Uterus (tissue), 4 donors: ENCODE data around the gene GNAO1. TPM values are rescaled to one million over a fixed set of nuclear protein-coding genes. Genes with fewer than 3 reads are reported as not detected.
A peak's percentile ranks its signal among the peaks of the same experiment; 100 is the strongest.

Experiments used
- DNase-seq, 2 donors: peaks; one replicate each; pipeline ENCODE4 v3.0.0-alpha.2; 2019 to 2020
- H3K27ac ChIP-seq, 2 donors: fragments of 200-600 bp; sonication (generic); 1 replicate in 1 of 2; 2 replicates in 1 of 2; pipeline ENCODE4 v1.5.1; 2016 to 2018
- H3K27me3 ChIP-seq, 2 donors: fragments of 200-600 bp; sonication (generic); one replicate each; pipeline ENCODE4 v1.5.1; 2018 to 2019; ENCODE audit warnings: control low read depth in 1 of 2
- H3K36me3 ChIP-seq, 2 donors: fragments of 200-600 bp; sonication (generic); one replicate each; pipeline ENCODE4 v1.5.1; 2019; ENCODE audit warnings: control low read depth in 1 of 2
- H3K4me1 ChIP-seq, 2 donors: fragments of 200-600 bp; sonication (generic); one replicate each; pipeline ENCODE4 v1.5.1; 2018 to 2019; ENCODE audit warnings: control low read depth in 1 of 2
- H3K4me3 ChIP-seq, 2 donors: fragments of 200-600 bp; sonication (generic); 1 replicate in 1 of 2; 2 replicates in 1 of 2; pipeline ENCODE4 v1.5.1; 2018 to 2019; ENCODE audit warnings: mild to moderate bottlenecking in 1 of 2
- H3K9me3 ChIP-seq, 2 donors: fragments of 200-600 bp; sonication (generic); one replicate each; pipeline ENCODE4 v1.5.1; 2019; ENCODE audit warnings: control low read depth in 1 of 2
- CTCF ChIP-seq, 4 experiments: fragments of 200-600 bp in 2 of 4; fragments of 450-650 bp in 2 of 4; sonication (generic) in 2 of 4; IDR thresholded peaks; one replicate each; pipeline ENCODE4 v1.5.1; 2016 to 2019; ENCODE audit warnings: antibody characterized with exemption in 4 of 4, mild to moderate bottlenecking in 2 of 4, moderate library complexity in 1 of 4
- POLR2A ChIP-seq, 2 donors: fragments of 450-650 bp; IDR thresholded peaks; one replicate each; pipeline ENCODE4 v1.6.1; 2016; ENCODE audit warnings: antibody characterized with exemption in 2 of 2, mild to moderate bottlenecking in 1 of 2, moderate library complexity in 1 of 2
- intact Hi-C: fragments of 100-400 bp; cut with DNase I; formaldehyde crosslinking; loops from one replicate; pipeline ENCODE4 v1.15.1; 2023; ENCODE audit warnings: low total_unique reads
- total RNA-seq, 4 donors: library from RNA; depleted of rRNA in 3 of 4; stranded (reverse); fragments of >200 nt in 3 of 4; gene quantifications; one replicate each; pipeline versions ENCODE4 v1.1.0 to v1.2.4, GENCODE V29; 2014 to 2023
- donor health status: DM: yes; HTN: yes; CAD: no.

Gene GNAO1
- total RNA-seq, 4 donors from 2014 or later = 0.26 to 7.2 (median 1.6) TPM; not detected in 1

GRCh38 chr16:56288019-56288418 lies 96.7 kb downstream of the GNAO1 start:
- no peak for TF ChIP-seq POLR2A (IDR thresholded peaks at IDR 0.05)
- no peak for TF ChIP-seq CTCF (IDR thresholded peaks at IDR 0.05)
- Histone ChIP-seq H3K36me3 (no peaks in the 10 kb centered on the region), H3K4me3 (no peak overlapping the region), H3K27me3 (no peaks in the 10 kb centered on the region), H3K9me3 (no peaks in the 10 kb centered on the region), H3K4me1 (no peaks in the 10 kb centered on the region), H3K27ac (no peak overlapping the region)
- no peak for DNase-seq
- intact Hi-C loops = no loop called here

- no peak overlapping the region for H3K27ac ChIP-seq
- H3K4me3 ChIP-seq = no peak overlapping the region
- H3K9me3 ChIP-seq = no peaks in the 10 kb centered on the region
- no peaks in the 10 kb centered on the region for H3K36me3 ChIP-seq
- intact Hi-C loops = no loop called here
- H3K27me3 ChIP-seq = no peaks in the 10 kb centered on the region
- TF ChIP-seq CTCF (IDR thresholded peaks at IDR 0.05) (no peak), POLR2A (IDR thresholded peaks at IDR 0.05) (no peak)
- no peaks in the 10 kb centered on the region for H3K4me1 ChIP-seq
- DNase-seq = no peak
Observed at GRCh38 chr16:56289416-56289815, 98.1 kb downstream of the GNAO1 start.

GRCh38 chr16:56289862-56290261 lies 98.6 kb downstream of the GNAO1 start:
- H3K4me1 ChIP-seq = no peaks in the 10 kb centered on the region
- no peak for TF ChIP-seq POLR2A (IDR thresholded peaks at IDR 0.05)
- TF ChIP-seq CTCF (IDR thresholded peaks at IDR 0.05) = no peak
- no peak overlapping the region for H3K27ac ChIP-seq
- H3K9me3 ChIP-seq = no peaks in the 10 kb centered on the region
- H3K4me3 ChIP-seq = no peak overlapping the region
- H3K27me3 ChIP-seq = no peaks in the 10 kb centered on the region
- no peak for DNase-seq
- intact Hi-C loops = no loop called here
- H3K36me3 ChIP-seq = no peaks in the 10 kb centered on the region

GRCh38 chr16:56294014-56294413 lies 102.7 kb downstream of the GNAO1 start:
- intact Hi-C loops = no loop called here
- no peaks in the 10 kb centered on the region for H3K27me3 ChIP-seq
- DNase-seq = no peak
- TF ChIP-seq CTCF (IDR thresholded peaks at IDR 0.05) (no peak), POLR2A (IDR thresholded peaks at IDR 0.05) (no peak)
- no peaks in the 10 kb centered on the region for H3K4me1 ChIP-seq
- H3K27ac ChIP-seq = no peak overlapping the region
- no peaks in the 10 kb centered on the region for H3K36me3 ChIP-seq
- no peak overlapping the region for H3K4me3 ChIP-seq
- H3K9me3 ChIP-seq = no peaks in the 10 kb centered on the region

- no peaks in the 10 kb centered on the region for H3K9me3 ChIP-seq
- TF ChIP-seq CTCF (IDR thresholded peaks at IDR 0.05) (no peak), POLR2A (IDR thresholded peaks at IDR 0.05) (no peak)
- H3K36me3 ChIP-seq = no peaks in the 10 kb centered on the region
- H3K4me1 ChIP-seq = no peaks in the 10 kb centered on the region
- no peaks in the 10 kb centered on the region for H3K27me3 ChIP-seq
- H3K27ac ChIP-seq = peak overlapping the region in 1 of 2 donors; percentile 4
- H3K4me3 ChIP-seq = no peak overlapping the region
- intact Hi-C loops = no loop called here
- no peak for DNase-seq
Observed at GRCh38 chr16:56294579-56294978, 103.3 kb downstream of the GNAO1 start.
